Activated T-cell treated with anti-CD3 and anti-CD28 coated beads, Interleukin-2, amount 50 U/mL, for 72 hours (primary cell): Measurements from ENCODE around the gene POLN. TPM values are rescaled to one million over a fixed set of nuclear protein-coding genes. Genes with fewer than 3 reads are reported as not detected.
A peak's percentile ranks its signal among the peaks of the same experiment; 100 is the strongest.

Experiments
- ATAC-seq, 2 donors: fragments of 150-1000 bp; cut with Tn5 transposase; replicated peaks in 1 of 2; 2 replicates each; pipeline ENCODE4 v1.10.0; 2021; ENCODE audit warnings: moderate library complexity in 2 of 2, mild to moderate bottlenecking in 1 of 2
- DNase-seq, 2 donors: peaks; one replicate each; pipeline ENCODE4 v3.0.0; 2021 to 2022; ENCODE audit warnings: mixed read lengths in 1 of 2
- H3K27ac Mint-ChIP-seq: one replicate; pipeline ENCODE4 v1.8.0; 2022; ENCODE audit warnings: mild to moderate bottlenecking, moderate library complexity, mixed read lengths
- H3K27me3 Mint-ChIP-seq: one replicate; pipeline ENCODE4 v1.8.0; 2022; ENCODE audit warnings: low read depth, mixed read lengths
- H3K36me3 Mint-ChIP-seq, 2 donors: one replicate each; pipeline ENCODE4 v1.8.0; 2022; ENCODE audit warnings: mixed read lengths in 2 of 2, mild to moderate bottlenecking in 1 of 2; ENCODE audit not compliant: insufficient read depth in 2 of 2
- H3K4me1 Mint-ChIP-seq: one replicate; pipeline ENCODE4 v1.8.0; 2022; ENCODE audit warnings: low read depth, mixed read lengths
- H3K4me3 Mint-ChIP-seq, 2 donors: one replicate each; pipeline ENCODE4 v1.8.0; 2022; ENCODE audit warnings: mild to moderate bottlenecking in 2 of 2, mixed read lengths in 2 of 2, moderate library complexity in 2 of 2
- H3K9me3 Mint-ChIP-seq, 2 donors: one replicate each; pipeline ENCODE4 v1.8.0; 2022; ENCODE audit warnings: mixed read lengths in 2 of 2
- total RNA-seq, 2 donors: library from RNA; stranded (reverse); gene quantifications; one replicate each; pipeline ENCODE4 v1.2.3, GENCODE V29; 2022

The POLN gene
- total RNA-seq, 2 donors from 2014 or later = 4.6 TPM

DNA sequence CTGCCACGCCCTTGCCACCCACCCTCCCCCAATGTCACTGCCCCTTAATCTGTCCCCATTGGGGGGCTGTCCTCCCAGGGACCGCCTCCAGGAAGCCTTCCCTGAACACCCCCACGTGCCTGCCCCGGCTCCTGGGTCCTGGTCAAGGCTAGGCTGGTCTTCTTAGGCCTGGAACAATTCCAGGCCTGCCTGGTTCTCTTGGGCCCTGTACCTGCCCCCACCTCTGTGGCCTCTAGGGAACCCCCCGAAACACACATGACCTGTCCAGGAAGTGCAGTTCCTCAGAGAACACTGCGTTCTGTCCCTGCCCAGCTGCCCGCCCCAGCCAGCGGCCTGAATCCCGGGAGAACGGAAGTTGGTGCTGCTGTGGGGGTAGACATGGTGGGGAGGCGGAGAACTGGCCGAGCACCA, 14.9 kb upstream of the POLN start:
- Mint-ChIP-seq H3K9me3 (no peaks in the 10 kb centered on the region), H3K27ac (no peak overlapping the region), H3K4me3 (no peak overlapping the region), H3K27me3 (no peaks in the 10 kb centered on the region), H3K36me3 (no peaks in the 10 kb centered on the region), H3K4me1 (no peaks in the 10 kb centered on the region)
- ATAC-seq (no peak), DNase-seq (no peak)

DNA sequence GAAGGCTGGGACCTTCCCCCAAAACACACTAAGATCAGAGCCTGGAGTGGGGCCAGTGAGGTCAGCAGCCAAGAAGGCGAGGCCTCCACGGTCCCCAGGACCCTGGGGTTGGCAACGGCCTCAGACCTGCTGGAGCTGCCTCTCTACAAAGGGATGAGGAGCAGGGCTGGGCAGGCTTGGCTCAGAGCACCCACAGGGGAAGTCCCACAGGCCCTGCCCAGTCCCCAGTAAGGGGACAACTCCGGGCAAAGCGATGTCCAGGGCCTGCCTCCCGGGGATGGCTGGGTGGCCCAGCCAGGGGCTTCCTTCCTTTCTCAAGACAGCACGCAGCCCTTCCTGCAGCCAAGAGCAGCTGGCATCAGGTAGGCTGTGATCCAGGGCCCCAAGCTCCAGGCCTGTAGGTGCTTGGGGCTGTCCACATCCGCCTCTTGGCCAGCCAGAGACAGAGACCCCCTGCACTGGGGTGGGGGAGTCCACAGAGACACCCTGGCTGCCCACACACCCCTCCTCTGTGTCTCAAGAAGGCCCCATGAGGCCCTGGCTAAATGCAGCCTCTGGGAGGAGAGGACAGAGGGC, 14.3 kb upstream of the POLN start:
- Mint-ChIP-seq H3K27me3 (no peaks in the 10 kb centered on the region), H3K9me3 (no peaks in the 10 kb centered on the region), H3K27ac (no peak overlapping the region), H3K36me3 (no peaks in the 10 kb centered on the region), H3K4me3 (no peak overlapping the region), H3K4me1 (no peaks in the 10 kb centered on the region)
- ATAC-seq (no peak), DNase-seq (no peak)

DNA sequence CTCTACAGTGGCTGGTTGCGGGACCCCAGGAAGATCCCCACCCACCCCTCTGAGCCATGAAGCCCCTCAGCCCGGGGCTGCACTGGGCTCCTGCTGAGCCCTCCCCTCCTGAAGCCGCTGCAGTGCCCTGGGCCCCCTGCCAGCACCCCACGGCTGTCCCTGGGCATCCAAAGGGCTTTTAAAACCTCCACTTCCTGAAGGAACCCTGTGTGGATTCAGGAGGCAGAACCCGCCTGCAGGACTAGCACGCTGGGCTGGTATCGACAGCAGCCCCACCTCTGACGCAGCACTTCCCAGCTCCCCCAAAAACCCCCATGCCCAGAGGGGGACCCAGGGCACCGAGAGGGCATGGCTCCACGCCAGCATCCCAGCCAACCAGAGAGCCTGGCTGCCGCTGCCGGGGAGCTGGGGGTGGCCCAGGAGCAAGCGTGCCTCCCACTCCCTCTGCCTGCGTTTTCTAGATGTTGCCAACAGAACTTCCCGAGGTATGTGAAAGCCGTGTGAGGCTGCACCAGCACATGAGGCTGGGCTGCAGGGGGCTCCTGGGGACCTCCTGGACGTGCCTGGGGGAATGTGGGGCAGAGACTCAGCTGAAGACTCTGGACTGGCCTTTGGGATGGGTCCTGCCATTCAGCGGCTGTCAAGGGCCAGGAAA, 13.7 kb upstream of the POLN start:
- ATAC-seq = no peak
- DNase-seq = no peak
- Mint-ChIP-seq H3K27ac (no peak overlapping the region), H3K4me1 (no peaks in the 10 kb centered on the region), H3K4me3 (no peak overlapping the region), H3K27me3 (no peaks in the 10 kb centered on the region), H3K36me3 (no peaks in the 10 kb centered on the region), H3K9me3 (no peaks in the 10 kb centered on the region)

DNA sequence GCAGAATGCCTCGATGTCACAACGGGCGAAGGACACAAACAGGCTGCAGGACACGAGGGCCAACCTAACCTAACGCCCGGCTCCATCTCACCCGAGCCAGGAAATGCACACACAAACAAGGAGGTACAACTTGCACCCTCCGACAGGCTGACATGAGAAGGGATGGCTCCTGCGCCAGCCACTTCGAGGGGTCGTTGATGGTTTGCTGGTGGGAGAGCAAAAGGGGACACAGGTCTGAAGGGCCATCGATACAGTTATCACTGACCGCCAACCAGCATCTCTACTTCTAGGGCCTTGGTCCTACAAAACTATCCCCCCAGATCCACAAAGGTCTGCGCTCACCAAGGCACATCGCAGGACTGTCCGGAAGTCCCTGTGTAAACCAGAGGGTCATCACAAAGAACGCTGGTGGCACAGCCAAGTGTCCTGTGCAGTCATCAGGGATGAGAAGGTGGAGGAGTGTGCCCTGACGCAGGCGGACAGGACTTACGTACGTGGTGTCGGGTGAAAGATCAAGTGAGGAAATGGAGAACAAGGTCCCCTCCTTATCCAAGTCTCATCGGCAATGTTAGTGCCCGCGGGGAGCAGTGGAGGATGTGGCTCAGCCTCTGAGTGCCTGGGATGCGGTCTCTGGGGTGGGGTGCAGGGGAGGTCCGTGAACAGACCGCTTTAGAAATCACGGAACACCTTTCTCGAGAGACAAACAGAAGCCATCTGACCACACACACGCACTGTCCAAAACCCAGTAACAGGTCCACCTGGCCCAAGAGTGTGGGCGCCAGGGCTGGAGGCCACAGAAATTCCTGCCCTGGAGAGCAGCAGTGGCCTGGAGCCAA, 13.0 kb upstream of the POLN start:
- H3K9me3 Mint-ChIP-seq = no peaks in the 10 kb centered on the region
- peak in 1 of 2 donors; percentile 0 for DNase-seq
- no peak for ATAC-seq
- H3K4me1 Mint-ChIP-seq = no peaks in the 10 kb centered on the region
- H3K27me3 Mint-ChIP-seq = no peaks in the 10 kb centered on the region
- H3K4me3 Mint-ChIP-seq = peak overlapping the region in 1 of 2 donors; percentile 24
- H3K36me3 Mint-ChIP-seq = no peaks in the 10 kb centered on the region
- peak overlapping the region; percentile 63 for H3K27ac Mint-ChIP-seq

DNA sequence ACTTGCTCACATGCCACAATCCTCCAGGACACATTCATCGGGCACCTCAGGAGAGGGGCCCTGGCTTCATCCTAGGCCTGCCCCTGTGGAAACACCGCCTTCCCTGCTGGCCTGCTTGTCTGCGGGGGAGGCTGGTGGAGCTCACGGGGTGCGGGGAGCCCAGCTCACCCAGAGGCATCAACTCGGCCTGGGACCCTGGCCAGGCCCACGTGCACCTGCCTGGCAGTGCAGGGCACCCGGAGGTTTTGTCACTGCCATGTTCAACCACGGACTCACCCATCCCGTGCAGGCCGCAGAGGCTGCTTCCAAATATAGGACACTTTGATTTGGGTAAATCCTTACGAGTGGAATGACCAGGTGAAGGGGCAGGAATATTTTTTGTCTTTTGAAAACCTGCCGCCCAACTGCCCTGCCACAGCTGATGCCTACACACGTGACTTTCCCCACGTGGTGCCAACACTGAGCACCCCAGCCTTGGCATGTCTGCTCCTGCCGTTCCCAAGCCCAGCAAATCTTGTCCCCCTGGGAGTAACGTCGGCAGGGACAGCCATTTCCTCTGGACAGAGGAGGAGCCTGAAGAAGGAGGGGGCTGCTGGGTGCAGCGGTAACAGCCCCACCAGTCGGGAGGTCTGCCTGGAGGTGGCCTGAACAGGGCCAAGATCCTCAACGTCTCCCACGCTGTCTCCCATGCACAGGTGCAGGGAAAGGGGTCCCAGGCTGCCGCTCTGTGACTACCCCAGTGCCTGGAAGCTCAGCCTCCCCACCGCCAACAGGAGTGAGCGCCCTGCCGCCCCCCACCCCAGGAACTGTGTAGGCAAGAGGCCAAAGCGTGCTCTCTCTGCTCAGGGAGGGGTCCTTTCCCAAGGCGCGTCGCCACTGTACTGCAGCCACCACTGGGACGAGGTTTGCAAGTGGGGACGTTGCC, 11.5 kb upstream of the POLN start:
- no peak overlapping the region for H3K27ac Mint-ChIP-seq
- H3K4me3 Mint-ChIP-seq = no peak overlapping the region
- H3K4me1 Mint-ChIP-seq = no peaks in the 10 kb centered on the region
- no peaks in the 10 kb centered on the region for H3K27me3 Mint-ChIP-seq
- H3K36me3 Mint-ChIP-seq = no peaks in the 10 kb centered on the region
- H3K9me3 Mint-ChIP-seq = no peaks in the 10 kb centered on the region
- ATAC-seq (no peak), DNase-seq (no peak)

DNA sequence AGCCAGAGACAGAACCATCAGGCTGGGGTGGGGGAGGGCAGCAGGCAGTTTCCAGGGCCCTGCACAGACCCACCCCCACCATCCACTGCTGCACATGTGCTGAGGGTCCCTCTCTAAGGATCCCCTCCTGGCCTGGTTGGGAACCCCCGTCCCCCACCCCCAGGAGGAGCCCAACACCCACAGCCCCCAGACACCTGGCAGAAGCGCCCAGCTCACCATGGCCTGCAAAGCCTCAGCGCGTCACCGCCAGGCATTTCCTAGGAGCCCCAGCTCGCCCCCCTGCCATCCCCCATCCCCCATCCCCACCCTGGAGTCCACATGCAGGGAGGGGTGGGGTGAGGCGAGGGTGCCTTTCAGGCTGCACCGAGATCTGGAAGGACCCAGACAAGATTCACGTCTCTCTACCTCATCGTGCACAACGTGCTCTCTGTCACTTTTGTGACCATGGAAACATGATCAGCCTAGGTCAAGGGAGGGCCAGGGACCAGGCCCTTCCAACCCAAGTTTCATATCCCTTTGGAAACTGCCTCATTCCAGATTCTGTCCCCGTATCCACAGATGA, 10.7 kb upstream of the POLN start:
- Mint-ChIP-seq H3K27me3 (no peaks in the 10 kb centered on the region), H3K9me3 (no peaks in the 10 kb centered on the region), H3K36me3 (no peaks in the 10 kb centered on the region), H3K4me3 (no peak overlapping the region), H3K4me1 (no peaks in the 10 kb centered on the region), H3K27ac (no peak overlapping the region)
- DNase-seq (no peak), ATAC-seq (no peak)

DNA sequence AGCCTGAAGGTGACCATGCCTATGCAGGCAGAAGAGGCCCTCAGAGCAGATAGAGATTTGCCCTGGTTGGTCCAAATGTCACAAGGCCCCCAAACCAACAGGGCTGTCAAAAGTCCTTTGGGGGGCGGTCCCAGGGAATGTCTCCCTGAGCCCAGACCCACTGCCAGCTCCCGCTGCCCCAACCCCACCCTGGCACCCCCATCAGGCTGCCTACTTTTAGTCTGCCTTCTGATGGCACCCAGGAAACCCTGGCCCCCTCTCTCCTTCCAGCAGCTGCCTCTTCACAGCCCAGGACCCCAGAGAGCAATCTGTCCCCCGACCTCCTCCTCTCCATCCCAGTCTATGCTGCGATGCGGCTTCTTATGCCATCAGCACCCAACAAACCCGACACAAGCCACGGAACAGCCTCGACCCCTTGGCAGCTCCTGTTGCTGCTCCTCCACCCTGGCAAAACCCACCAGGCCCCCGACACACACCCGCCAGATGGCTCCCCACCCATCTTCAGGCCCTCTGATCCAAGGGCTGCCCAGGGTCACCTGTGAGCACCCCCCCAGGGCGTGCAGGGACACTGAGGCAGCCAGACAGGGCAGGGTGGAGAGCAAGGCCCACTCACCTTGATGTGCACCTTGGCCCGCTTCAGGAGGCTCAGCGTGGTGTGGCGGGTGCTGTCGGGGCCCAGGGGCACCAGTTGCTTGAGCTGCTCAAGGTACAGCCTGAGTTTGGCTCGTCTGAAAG, 10.0 kb upstream of the POLN start:
- Mint-ChIP-seq H3K36me3 (no peaks in the 10 kb centered on the region), H3K9me3 (no peaks in the 10 kb centered on the region), H3K4me3 (no peak overlapping the region), H3K4me1 (no peaks in the 10 kb centered on the region), H3K27ac (no peak overlapping the region), H3K27me3 (no peaks in the 10 kb centered on the region)
- DNase-seq (no peak), ATAC-seq (no peak)

DNA sequence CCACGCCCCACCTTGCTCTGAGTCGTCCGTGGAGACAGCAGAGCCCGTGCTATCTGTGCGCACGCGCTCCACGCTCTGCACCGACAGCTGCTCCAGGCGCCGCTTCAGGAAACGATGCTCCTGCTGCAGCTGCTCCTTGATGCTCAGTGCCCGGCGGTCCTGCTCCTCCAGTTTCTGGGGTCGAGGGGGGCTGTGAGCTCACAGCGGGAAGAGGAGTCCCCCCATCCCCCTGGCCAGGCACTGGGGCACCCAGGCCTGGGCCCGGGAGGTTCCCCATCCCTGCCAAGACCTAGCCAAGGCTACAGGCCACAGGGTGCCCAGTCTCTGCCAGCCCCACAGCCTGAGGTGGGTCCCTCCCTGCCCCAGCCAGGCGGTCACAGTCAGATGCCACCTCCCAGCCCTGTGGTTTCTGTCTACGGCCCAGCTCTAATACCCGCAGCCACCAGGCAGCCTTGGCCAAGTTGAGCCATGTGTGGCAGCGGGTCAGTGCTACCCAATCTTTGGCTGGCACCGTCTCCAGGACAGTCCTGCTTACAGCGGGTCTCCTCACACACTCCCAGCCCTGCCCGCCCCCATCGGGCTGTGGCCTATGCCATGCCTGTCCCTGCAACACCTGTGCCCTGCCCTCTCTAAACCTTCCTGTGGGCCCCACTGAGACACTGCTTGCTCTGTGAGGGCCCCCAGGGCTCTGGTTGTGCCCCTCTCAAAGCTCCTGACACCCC, 9.3 kb upstream of the POLN start:
- H3K27me3 Mint-ChIP-seq = no peaks in the 10 kb centered on the region
- ATAC-seq = peak in 1 of 2 donors; percentile 16
- H3K27ac Mint-ChIP-seq = no peak overlapping the region
- H3K36me3 Mint-ChIP-seq = no peaks in the 10 kb centered on the region
- no peaks in the 10 kb centered on the region for H3K9me3 Mint-ChIP-seq
- H3K4me1 Mint-ChIP-seq = no peaks in the 10 kb centered on the region
- no peak overlapping the region for H3K4me3 Mint-ChIP-seq
- DNase-seq = peak in 1 of 2 donors; percentile 0

DNA sequence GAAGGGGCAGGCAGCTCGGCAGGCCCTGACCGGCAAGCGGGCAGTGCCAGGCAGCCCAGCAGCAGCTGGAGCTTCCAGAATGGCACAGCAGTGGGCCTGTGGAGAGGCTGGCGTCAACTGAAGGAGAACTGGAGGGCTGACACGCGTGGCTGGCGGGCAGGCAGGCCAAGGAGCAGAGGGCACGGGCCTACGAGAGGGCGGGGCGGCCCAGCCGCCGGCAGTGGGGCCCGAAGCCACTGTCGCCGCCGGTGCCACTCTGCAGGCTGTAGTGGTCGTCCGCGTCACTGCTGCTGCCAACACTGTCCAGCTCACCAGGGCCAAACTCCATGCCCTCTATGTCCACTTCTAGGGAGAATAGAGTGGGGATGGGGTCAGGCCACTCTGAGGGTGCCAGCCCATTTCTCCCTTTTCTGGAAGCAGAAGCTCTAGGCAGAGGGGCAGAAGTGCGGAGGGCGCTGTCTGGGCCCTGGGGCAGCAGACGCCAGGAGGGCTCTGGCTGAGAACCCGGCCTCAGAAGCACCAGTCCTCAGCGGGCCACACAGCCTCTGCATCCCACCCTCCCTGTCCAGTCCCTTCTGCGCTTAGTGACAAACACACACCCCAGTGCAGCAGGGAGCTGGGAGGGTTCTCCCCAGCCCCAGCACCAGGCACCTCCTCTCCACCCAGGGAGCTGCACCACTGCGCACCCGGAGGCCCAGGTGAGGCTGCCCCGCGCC, 8.6 kb upstream of the POLN start:
- Mint-ChIP-seq H3K9me3 (no peaks in the 10 kb centered on the region), H3K36me3 (no peaks in the 10 kb centered on the region), H3K4me3 (no peak overlapping the region), H3K4me1 (peaks cover under 1% of the 10 kb centered on the region), H3K27me3 (no peaks in the 10 kb centered on the region), H3K27ac (no peak overlapping the region)
- DNase-seq (no peak), ATAC-seq (no peak)

DNA sequence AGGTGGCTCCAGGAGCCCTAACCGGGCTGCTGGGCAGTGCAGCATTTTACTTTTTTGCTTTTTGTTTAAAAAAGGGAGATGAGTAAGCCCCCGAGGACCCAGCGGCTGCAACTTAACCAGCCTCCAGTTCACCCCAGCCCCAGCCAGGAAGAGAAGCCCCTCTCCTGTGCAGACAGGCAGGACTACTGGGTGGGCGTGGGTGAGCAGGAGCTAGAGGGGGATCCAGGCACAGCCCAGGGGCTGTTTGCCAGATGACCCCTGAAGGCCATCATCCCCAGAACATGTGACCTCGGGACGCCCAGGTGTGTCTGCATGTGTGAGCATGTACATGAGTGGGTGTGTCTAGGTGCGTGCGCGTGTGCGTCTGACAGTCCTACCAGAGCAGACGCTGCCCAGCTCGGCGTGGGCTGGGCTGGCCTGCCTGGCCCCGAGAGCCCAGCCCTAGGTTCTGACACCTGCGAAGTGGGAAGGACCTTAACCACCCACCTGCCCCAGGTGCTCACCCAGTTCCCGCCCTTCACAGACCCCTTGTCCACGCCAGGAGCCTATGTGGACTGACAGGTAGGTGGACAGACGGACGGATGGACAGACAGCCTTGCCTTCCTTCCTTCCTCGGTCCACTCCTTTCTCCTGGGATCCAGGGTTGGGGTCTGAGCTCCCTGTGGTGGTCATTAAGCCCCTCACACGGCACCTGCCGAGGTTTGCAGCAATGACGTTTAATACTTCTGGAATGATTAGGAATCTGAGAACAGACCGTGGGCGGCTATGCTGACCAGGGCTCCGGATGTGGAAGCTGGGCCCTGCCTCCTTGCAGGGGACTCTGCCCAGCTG, 7.8 kb upstream of the POLN start:
- Mint-ChIP-seq H3K36me3 (no peaks in the 10 kb centered on the region), H3K4me3 (no peak overlapping the region), H3K9me3 (no peaks in the 10 kb centered on the region), H3K4me1 (peaks cover 8% of the 10 kb centered on the region), H3K27ac (no peak overlapping the region), H3K27me3 (no peaks in the 10 kb centered on the region)
- DNase-seq (no peak), ATAC-seq (no peak)
